Ishikawa (cell line): ENCODE measurements around the gene ELP2.

ENCODE experiments used
- EP300 ChIP-seq: IDR thresholded peaks from 2 replicates; pipeline ENCODE4 v1.6.1; 2012; ENCODE audit warnings: borderline replicate concordance
- MAX ChIP-seq: IDR thresholded peaks from 2 replicates; pipeline ENCODE4 v1.6.1; 2012
- RAD21 ChIP-seq: IDR thresholded peaks from 2 replicates; pipeline ENCODE4 v1.6.1; 2012; ENCODE audit warnings: low read depth
- TAF1 ChIP-seq: IDR thresholded peaks from 2 replicates; pipeline ENCODE4 v1.6.1; 2012; ENCODE audit warnings: low read depth, mild to moderate bottlenecking

GRCh38 chr18:36101943-36102342, 27.8 kb upstream of the ELP2 start:
- TF ChIP-seq MAX, result no peak
- no peak for TF ChIP-seq TAF1
- no peak for TF ChIP-seq EP300
- TF ChIP-seq RAD21, result no peak
